Frontal cortex (tissue), 4 donors: ENCODE measurements around the gene TRAPPC5. TPM values are rescaled to one million over a fixed set of nuclear protein-coding genes. Genes with fewer than 3 reads are reported as not detected.
"Not testable (repeated sequence)": the region's sequence is repeated elsewhere in the genome, so short reads cannot be mapped to it uniquely, and the experiment has no call there.

Experiments used
- DNase-seq, 2 donors: peaks; one replicate each; pipeline ENCODE4 v3.0.0; 2012; ENCODE audit warnings: low spot score in 2 of 2
- FAIRE-seq: peaks from 2 replicates; lab custom pipeline; 2012; peaks lifted over from hg19 to GRCh38; lab: Jason Lieb, UNC
- total RNA-seq: library from RNA; depleted of rRNA; stranded (reverse); fragments of >200 nt; gene quantifications from one replicate; pipeline ENCODE4 v1.2.3, GENCODE V29; 2014
- donor health status: control.
- donor health status: control.
- donor health status: control.

Gene TRAPPC5
- 15.5 TPM for total RNA-seq

- FAIRE-seq (no peak), DNase-seq (peak; percentile 93 to 97)
Observed at GRCh38 chr19:7680606-7681339, at the start of gene TRAPPC5. Gene TRAPPC5, plus strand, starts transcription at chr19:7680833. Its CDS starts 1,421 bp downstream, at chr19:7682254.

DNA sequence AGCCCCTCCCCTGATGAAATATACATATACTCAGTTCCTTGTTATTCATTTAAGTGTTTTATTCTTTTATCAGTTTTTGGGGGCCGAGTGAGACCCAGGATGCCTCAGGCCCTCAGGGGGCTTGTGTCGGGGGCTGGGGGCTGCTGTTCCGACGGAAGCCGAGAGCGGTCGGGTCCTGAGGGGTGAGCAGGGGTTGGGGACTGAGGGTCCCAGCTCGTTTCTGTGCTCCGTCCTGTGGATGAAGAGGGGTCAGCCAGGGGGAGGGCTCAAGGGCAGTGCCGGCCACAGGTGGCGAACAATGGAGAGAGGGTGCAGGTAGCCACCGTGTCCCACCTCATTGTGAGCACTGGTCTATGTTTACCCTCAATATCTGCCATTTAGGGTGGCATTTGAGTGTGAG is 49.1 kb upstream of the TRAPPC5 start:
- FAIRE-seq (no peak), DNase-seq (no peak)

DNA sequence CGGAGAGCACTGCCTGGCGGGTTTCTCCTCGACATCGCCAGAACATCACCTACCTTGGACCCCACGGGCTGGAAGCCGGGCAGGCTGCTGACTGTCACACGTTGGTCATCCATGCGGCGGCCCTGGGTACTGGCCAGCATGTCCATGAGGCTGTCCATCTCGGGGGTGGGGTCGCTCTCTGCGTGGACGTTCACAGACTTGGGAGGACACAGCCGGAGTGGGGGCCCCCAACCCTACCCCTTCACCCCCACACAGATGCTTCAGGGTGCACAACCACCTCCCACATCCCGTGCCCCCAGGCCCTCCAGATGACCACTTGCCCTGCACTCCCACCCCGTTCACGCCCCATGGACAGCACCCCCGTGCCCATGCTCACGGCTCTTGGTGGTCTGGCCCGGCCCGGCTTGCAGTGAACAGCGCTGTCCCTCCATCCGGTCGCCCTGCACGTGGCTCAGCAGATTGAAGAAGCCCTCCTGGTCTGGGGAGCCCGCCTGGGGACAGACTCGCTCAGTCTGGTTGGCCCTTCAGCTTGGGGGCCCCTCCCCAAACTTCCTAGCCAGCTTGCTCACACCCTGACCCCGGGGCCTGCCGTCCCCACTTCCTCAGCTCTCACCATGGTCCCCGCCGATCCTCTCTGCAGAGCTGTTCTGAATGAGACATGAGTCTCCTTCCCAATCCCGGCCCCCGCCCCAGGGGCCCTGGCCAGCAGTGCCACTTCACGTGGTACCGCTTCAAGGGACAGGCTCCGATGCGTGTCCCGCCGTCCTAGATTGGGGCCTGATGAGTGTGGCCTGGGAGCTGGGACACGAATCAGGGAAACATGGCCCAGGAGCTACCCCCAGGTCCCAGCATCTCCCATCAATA is 48.1 kb upstream of the TRAPPC5 start:
- DNase-seq: no peak
- FAIRE-seq: no peak

DNA sequence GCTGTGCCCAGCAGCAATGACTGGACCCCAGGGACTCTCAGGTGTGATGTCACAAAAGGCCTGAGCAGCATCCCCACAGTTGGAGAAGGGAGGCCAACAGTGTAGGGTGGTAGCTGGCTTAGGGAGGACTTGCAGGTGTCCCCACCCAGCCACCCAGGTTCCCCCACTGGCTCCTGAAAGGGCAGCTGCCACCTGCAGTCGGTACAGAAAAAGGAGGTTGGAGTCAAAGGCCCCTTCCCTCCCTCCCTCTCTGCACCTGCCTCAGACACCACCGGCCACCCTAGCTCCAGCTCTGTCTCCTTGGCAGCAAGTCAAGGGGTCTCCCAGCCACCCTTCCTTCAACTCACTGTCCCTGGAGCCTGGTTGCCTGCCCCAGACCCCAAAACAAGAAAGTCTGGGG is 46.9 kb upstream of the TRAPPC5 start, which contains the start of gene PCP2:
Gene PCP2, minus strand, starts transcription at position 22 of the 400 bp plus-strand sequence. CDS start 262 bp downstream, outside the sequence.
- DNase-seq (no peak), FAIRE-seq (no peak)

GRCh38 chr19:7635670-7636069 is 45.0 kb upstream of the TRAPPC5 start:
- FAIRE-seq (no peak), DNase-seq (no peak)

DNA sequence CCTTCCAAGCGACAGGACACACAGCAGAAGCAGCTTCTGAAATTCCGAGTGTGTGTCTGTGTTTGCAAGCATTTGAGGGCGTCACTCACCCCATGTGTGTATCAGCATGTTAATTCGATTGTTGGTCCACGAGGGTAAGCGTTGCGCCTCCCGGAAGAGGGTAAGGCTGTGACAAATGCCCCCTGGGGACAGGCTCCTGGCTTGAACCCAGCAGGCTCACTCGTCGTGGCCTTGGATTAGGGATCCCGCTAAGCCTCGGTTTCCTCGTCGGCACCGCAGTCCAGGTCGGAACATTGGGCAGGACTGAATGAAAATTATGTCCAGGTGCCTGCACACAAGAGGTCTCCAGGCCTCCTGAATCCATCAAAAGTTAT is 44.3 kb upstream of the TRAPPC5 start:
- no peak for FAIRE-seq

DNA sequence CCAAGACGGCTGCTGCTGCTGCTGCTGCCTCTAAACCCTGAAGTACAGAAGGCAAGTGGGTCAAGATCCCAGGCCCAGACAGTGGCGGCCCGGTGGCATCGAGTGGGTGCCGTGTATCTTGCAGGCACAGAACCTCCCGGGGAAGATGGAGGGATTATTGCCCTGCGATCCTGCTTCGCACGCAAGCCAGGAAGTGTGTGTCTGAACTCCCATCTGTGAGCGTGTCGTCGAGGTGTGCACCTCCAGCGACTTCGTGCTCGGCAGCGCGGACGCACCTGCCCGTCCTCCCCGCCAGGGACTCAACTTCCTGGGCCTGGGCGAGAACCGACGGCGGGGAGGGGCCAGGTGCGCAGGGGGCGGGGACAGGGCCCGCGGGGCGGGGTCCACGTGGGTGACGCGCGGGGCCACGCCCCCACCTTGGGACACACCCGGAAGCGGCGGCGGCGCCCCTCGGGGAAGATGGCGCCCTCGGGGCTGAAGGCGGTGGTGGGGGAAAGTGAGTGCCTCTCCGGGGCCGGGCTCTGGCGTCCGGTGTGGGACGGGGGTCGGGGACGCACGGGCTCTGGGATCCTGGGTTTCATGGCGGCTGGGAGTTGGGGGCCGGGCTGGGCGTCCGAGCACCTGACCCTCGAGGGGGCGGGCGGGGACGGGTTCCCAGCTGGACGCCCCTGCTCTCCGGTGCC is 43.8 kb upstream of the TRAPPC5 start, which contains the start of gene STXBP2:
Gene STXBP2, plus strand, starts transcription at position 420 of the 683 bp plus-strand sequence. Its CDS starts 40 bp downstream, at position 460.
- DNase-seq: peak; percentile 68 to 70
- FAIRE-seq: no peak

More for the DNA sequence above, 44.3 kb upstream of the TRAPPC5 start:
- DNase-seq: no peak

- no peak for DNase-seq
- no peak for FAIRE-seq
Observed at GRCh38 chr19:7637374-7638256, 43.0 kb upstream of the TRAPPC5 start.

DNA sequence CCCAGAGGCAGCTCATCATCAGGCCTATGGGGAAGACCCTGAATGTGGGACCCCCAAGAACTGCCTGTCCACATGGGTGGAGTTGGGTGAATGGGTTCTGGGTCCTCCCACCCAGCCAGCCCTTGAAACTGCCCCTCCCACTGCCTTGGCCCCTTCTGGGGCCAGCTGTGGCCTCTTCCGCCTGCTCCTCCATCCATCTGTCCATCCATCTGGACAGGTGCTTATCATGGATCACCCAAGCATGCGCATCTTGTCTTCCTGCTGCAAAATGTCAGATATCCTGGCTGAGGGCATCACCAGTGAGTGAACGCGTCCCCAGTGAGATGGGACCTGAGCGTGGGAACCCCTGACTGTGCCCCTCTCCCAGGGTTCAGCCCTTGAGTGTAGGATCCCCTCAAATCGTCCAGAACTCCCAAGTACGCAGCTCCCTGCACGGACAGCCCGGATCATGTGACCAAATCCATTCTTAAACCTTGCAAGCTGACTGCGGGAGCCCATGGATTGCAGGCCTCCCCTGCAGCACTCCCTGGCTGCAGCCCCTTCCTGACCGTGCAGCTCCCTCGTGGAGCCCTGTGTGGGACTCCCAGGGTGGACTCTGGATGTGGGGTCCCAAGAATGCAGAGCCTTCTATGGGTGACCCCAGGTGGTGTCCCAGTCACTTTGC is 41.7 kb upstream of the TRAPPC5 start:
- FAIRE-seq: no peak
- DNase-seq: no peak

DNA sequence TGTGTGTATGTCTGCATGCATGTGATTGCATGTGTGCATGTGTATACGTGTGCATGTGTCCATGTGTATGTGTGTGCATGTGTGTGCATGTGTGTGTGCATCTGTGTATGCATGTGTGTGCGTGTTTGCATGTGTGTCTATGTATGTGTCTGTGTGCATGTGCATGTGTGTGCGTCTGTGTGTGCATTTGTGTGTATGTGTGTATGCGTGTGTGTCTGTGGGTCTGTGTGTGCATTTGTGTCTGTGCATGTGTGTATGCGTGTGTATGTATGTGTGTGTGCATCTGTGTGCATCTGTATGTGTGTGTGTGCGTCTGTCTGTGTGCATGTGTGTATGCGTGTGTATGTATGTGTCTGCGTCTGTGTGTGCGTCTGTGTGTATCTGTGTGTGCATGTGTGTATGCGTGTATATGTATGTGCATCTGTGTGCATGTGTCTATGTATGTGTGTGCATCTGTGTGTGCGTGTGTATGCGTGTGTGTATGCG is 40.7 kb upstream of the TRAPPC5 start:
- FAIRE-seq: no peak
- DNase-seq: no peak

- no peak for FAIRE-seq
- DNase-seq: no peak
Observed at GRCh38 chr19:7640803-7641202, 39.8 kb upstream of the TRAPPC5 start.

DNA sequence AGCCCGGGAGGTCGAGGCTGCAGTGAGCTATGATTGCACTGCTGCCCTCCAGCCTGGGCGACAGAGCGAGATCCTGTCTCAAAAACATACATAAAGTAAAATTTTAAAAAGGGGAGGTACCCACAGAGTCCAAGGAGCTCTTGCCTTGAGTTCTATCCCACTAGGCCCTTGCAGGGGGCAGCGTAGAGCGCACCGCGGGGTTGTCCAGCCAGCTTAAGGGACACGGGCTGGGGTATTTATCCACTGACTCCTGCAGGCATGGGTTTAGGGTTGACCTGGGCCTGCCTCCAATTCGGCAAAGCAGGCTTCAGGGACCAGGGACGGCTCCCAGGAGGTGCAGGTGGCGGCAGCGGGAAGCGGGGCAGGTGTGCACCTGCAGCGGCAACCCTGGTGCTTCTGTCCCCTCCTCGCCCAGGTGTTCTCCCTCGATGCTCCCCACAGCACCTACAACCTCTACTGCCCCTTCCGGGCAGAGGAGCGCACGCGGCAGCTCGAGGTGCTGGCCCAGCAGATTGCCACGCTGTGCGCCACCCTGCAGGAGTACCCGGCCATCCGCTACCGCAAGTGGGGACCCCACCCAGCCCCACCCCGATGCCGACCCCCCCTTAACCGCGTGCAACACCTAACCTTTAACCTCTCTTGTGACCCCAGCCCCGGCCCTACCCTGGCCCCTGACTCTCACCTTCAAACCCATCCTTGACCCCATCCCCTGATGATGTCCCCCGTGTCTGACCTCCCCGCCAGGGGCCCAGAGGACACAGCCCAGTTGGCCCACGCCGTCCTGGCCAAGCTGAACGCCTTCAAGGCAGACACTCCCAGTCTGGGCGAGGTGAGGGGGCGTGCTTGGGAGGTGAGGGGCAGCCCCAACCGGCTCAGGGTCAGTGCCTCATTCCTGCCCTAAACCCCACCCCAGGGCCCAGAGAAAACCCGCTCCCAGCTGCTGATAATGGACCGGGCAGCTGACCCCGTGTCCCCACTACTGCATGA is 39.0 kb upstream of the TRAPPC5 start:
- FAIRE-seq (no peak), DNase-seq (no peak)

DNA sequence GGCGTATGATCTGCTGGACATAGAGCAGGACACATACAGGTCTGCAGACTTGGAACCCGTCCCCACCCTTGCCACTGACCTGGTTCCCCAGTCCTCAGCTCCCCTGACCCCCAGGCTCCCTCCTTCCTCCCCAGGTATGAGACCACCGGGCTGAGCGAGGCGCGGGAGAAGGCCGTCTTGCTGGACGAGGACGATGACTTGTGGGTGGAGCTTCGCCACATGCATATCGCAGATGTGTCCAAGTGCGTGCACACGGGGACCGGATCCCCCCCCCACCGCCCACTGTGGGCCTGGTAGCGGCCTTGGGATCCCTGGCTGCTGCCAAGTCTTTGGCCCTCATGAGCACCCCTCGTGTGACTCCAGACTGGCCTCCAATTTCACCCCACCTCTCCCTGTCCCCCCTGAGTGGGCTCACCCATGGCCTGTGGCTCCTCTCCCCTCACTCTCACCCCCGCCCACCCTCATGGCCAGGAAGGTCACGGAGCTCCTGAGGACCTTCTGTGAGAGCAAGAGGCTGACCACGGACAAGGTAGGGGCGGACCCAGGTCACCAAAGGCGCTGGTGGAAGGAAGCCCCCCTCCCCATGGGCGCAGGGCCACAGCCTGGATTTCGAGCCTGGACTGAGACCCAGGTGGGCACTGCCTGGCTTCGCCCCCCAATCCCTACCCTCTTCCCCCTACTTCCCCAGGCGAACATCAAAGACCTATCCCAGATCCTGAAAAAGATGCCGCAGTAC is 38.2 kb upstream of the TRAPPC5 start:
- no peak for FAIRE-seq
- no peak for DNase-seq

- FAIRE-seq: no peak
- no peak for DNase-seq
Observed at GRCh38 chr19:7643031-7643415, 37.6 kb upstream of the TRAPPC5 start.

DNA sequence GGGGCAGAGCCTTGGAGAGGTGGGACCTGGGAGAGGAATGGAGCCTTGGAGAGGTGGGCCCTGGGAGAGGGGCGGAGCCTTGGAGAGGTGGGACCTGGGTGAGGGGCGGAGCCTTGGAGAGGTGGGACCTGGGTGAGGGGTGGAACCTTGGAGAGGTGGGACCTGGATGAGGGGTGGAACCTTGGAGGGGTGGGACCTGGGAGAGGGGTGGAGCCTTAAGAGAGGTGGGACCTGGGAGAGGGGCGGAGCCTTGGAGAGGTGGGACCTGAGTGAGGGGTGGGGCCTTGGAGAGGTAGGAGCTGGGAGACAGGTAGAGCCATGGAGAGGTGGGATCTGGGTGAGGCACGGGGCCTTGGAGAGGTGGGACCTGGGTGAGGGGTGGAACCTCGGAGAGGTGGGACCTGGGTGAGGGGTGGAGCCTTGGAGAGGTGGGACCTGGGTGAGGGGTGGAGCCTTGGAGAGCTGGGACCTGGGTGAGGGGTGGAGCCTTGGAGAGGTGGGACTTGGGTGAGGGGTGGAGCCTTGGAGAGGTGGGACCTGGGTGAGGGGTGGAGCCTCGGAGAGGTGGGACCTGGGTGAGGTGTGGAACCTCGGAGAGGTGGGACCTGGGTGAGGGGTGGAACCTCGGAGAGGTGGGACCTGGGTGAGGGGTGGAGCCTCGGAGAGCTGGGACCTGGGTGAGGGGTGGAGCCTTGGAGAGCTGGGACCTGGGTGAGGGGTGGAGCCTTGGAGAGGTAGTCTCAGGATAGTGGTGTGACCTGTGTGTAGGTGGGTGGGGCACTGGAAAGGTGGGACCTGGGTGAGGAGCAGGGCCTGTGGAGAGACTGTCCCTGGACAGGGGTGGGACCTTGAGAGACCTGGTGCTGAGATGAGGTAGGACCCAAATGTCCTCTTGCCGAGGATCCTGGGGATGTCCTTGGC is 36.7 kb upstream of the TRAPPC5 start:
- not testable (repeated sequence) for FAIRE-seq, DNase-seq

DNA sequence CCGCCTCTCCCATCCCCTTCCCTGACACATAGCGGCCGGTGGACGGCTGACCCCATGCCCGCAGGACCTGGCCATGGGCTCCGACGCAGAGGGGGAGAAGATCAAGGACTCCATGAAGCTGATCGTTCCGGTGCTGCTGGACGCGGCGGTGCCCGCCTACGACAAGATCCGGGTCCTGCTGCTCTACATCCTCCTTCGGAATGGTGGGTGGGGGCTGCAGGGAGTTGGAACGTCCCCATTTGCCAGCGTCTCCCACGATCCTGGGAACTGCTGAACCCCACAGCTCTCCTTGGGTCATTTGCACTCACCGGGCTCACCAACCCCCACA is 36.1 kb upstream of the TRAPPC5 start:
- FAIRE-seq (no peak), DNase-seq (no peak)
